Measurements from ENCODE around the gene TCF3.

Gene TCF3

DNA sequence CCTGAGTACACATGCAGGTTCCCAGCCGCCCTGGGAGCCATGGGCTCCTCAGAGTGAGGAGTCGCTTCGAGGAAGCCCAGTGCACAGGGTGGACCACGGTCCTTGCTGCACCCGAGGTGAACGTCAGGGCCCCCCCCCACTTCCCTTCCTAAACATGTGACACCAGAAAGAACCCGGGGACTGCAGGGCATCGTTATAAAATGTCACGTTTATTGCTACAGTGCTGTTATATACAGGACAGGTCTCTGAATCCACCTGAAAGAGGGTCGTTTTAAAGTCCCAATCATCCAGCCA is 43.4 kb downstream of the TCF3 start:
- DNase-seq (ENCODE audit: low read depth): no peak
- H3K4me3 ChIP-seq (ENCODE audit: low read depth, low read length): no peak overlapping the region
- TF ChIP-seq, protein P1, sequence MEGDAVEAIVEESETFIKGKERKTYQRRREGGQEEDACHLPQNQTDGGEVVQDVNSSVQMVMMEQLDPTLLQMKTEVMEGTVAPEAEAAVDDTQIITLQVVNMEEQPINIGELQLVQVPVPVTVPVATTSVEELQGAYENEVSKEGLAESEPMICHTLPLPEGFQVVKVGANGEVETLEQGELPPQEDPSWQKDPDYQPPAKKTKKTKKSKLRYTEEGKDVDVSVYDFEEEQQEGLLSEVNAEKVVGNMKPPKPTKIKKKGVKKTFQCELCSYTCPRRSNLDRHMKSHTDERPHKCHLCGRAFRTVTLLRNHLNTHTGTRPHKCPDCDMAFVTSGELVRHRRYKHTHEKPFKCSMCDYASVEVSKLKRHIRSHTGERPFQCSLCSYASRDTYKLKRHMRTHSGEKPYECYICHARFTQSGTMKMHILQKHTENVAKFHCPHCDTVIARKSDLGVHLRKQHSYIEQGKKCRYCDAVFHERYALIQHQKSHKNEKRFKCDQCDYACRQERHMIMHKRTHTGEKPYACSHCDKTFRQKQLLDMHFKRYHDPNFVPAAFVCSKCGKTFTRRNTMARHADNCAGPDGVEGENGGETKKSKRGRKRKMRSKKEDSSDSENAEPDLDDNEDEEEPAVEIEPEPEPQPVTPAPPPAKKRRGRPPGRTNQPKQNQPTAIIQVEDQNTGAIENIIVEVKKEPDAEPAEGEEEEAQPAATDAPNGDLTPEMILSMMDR (IDR thresholded peaks at IDR 0.05; ENCODE audit: low read depth, low read length, missing control alignments): no peak

DNA sequence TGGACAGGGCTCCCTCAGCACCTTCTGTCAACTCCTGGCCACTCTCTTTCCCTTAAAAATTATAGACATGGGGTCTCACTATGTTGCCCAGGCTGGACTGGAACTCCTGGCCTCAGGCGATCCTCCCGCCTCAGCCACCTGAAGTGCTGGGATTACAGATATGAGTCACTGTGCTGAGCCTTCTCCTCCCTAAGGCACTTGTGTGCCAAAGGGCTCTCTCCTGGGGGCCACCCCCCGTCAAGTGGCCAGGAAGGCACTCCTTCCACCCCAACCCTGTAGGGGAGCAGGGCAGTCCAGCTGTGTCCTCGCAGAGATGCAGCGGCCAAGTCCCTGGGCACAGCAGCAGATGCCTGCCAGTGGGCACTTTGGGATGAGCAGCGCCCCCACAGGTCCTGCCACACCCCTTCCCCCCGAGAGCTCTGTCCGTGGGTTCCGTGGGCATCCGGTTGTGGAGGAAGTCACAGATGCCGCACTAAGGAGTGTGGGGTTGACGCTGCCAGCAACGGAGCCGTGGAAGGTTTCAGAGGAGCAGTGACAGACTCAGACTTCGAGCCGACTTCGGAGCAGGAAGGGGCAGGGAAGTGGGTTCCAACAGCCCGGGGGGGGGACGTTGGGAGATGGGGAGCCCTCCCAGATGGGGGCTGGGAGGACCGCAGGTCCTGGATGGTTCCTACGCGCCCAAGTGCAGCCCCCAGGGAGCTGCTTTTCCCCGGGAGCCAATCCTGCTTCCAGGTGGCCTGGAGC is 43.9 kb downstream of the TCF3 start:
- TF ChIP-seq, protein P1 (IDR thresholded peaks at IDR 0.05; ENCODE audit: low read depth, low read length, missing control alignments): no peak
- H3K4me3 ChIP-seq (ENCODE audit: low read depth, low read length): no peak overlapping the region
- no peak for DNase-seq (ENCODE audit: low read depth)

DNA sequence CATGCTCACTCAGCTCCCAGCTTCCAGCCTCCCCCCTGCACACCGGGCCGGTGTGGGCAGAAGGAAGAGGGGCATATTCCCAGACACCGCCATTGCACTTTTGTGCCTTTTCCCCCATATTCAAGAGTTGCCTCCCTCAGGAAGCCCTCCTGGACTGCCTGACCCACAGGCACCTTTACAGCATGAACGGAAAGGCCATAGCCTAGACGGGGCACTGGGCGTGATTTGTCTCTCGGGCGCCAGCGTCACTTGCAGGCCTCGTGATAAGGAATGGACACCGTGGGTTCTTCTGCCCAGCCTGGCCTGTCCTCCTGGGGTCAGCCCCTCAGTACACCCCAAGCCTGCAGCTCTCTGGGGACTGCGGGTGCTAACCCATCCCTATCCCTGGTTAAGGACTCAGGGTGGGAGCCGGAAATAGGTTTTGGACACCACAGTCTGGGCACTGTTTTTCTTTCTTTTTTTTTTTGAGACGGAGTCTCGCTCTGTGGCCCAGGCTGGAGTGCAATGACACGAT is 46.2 kb downstream of the TCF3 start:
- TF ChIP-seq, protein P1 (IDR thresholded peaks at IDR 0.05; ENCODE audit: low read depth, low read length, missing control alignments): no peak
- no peak for DNase-seq (ENCODE audit: low read depth)
- peak overlapping the region; percentile 52 for H3K4me3 ChIP-seq (ENCODE audit: low read depth, low read length)

DNA sequence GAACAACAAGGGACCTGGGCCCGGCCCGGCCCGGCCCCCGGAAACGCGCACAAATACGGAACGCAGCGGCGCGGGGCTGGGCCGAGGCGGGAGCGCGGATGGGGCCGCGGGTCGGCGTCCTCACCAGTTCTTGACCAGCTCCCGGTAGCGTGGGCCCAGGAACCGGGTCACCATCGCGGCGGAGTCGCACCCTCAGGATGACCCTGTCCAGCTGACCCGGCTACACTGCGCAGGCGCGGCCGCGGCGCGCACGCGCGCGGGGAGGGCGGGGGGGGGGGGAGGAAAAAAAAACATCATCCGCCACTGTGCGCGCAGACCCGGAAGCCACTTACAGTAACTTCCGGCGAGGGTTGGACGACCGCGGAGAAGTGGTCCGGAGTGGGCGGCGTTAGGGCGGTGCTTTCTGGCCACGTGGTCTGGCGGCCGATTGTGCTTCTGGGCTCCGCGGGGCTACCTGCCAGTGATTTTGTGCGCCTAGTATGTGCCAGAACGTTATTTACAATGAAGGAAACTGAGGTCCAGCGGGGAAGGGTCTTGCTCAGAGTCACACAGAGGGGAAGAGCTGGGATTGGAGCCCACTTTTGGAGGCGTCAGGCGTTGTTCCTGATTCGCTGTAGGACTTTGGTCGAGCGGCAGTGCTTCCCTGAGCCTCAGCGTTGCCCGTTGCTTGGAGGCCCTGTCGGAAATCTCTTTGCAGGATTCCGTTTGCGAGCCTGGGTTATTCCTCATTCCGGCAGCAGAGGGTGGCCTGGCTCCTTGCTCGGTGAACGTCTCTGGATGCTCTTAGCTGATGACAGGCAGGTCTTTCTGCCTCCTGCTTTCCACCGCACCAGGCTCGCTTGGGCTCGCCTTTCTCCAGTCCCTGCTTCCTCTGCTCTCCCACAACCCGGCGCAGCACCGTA is 46.9 kb downstream of the TCF3 start, which contains the start of gene UQCR11:
UQCR11 (minus strand) TSS at position 227 of the 902 bp plus-strand sequence; CDS start at position 174, 53 bp downstream.
- H3K4me3 ChIP-seq (ENCODE audit: low read depth, low read length): peak within 1 kb of the TSS; percentile 100
- TF ChIP-seq, protein P1 (IDR thresholded peaks at IDR 0.05; ENCODE audit: low read depth, low read length, missing control alignments): peak; percentile 73
- peak; percentile 89 for DNase-seq (ENCODE audit: low read depth)

DNA sequence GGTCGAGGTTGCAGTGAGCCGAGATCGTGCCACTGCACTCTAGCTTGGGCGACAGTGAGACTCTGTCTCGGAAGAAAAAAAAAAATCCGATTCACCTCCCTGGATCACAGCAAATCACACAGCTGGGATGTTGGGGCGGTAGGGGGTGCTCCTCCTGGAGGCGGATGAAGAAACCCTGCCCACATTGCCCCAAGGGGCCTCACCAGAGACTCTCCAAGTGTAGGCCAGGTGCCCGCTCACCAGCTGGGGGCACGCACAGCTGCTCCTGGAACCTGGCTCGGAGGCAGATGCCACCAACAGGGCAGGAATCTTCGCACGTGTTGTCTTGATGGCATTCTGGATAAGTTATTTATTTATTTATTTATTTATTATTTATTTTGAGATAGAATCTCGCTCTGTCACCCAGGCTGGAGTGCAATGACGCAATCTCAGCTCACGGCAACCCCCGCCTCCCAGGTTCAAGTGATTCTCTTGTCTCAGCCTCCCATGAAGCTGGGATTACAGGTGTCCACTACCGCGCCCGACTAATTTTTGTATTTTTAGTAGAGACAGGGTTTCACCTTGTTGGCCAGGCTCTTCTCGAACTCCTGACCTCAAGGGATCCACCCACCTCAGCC is 50.2 kb downstream of the TCF3 start:
- TF ChIP-seq, protein P1 (IDR thresholded peaks at IDR 0.05; ENCODE audit: low read depth, low read length, missing control alignments): no peak
- DNase-seq (ENCODE audit: low read depth): no peak
- no peak overlapping the region for H3K4me3 ChIP-seq (ENCODE audit: low read depth, low read length)

DNA sequence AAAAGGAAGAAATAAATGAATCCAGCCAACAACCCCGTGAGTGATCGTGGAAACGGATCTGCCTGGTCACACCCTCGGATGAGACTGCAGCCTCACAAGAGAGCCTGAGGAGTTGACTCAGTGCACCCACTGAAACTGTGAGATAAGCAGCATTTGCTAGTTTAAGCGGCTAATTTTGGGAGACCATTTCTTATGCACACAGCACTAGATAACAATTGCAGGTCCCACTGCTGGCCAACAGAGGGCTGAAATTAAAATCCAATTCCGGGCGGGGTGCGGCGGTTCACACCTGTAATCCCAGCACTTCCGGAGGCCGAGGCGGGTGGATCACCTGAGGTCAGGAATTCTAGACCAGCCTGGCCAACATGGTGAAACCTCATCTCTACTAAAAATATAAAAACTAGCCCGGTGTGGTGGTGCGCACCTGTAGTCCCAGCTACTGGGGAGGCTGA is 50.8 kb downstream of the TCF3 start:
- no peak overlapping the region for H3K4me3 ChIP-seq (ENCODE audit: low read depth, low read length)
- TF ChIP-seq, protein P1 (IDR thresholded peaks at IDR 0.05; ENCODE audit: low read depth, low read length, missing control alignments): peak; percentile 23
- no peak for DNase-seq (ENCODE audit: low read depth)

Measured in GM12864 (cell line).